Measurements from ENCODE around the gene QSOX2. TPM values are rescaled to one million over a fixed set of nuclear protein-coding genes. Genes with fewer than 3 reads are reported as not detected.

QSOX2 gene
- total and polyA plus RNA-seq, 2 experiments from 2014 or later = 9.2 to 29.2 TPM

GRCh38 chr9:136275655-136276429 is 30.2 kb upstream of the QSOX2 start:
- Histone ChIP-seq H3K4me1 (ENCODE audit: insufficient read depth) (no peaks in the 10 kb centered on the region), H4K20me1 (replicated peaks; ENCODE audit: insufficient read depth) (no peaks in the 10 kb centered on the region), H3K36me3 (ENCODE audit: insufficient read depth) (no peaks in the 10 kb centered on the region), H3F3A (replicated peaks; ENCODE audit: low read depth) (no peaks in the 10 kb centered on the region), H3K27ac (ENCODE audit: low read depth) (no peak overlapping the region), H3K9me2 (ENCODE audit: insufficient read depth) (no peaks in the 10 kb centered on the region), H3K4me2 (no peak overlapping the region), H2AFZ (no peak overlapping the region), H3K27me3 (ENCODE audit: insufficient read depth) (no peaks in the 10 kb centered on the region), H3K4me3 (no peak overlapping the region), H3K79me2 (replicated peaks; ENCODE audit: insufficient read depth) (no peaks in the 10 kb centered on the region)
- Mint-ChIP-seq H3K9me3 (peaks cover 3% of the 10 kb centered on the region; the same call in 1 of the 3 replicates), H3K27me3 (ENCODE audit: insufficient read depth, low read depth, poor library complexity) (peaks cover 5% of the 10 kb centered on the region), H3K27ac (no peak overlapping the region; the same call in 1 of the 2 replicates), H3K4me1 (no peaks in the 10 kb centered on the region; the same call in 2 of the 3 replicates), H3K4me3 (no peak overlapping the region), H3K36me3 (ENCODE audit: low read depth) (no peaks in the 10 kb centered on the region)
- DNase-seq (ENCODE audit: low spot score) = peak; percentile 46
- TF ChIP-seq JUNB (IDR thresholded peaks at IDR 0.05; ENCODE audit: unreplicated experiment) = no peak
- TF ChIP-seq STAT1 (IDR thresholded peaks at IDR 0.05; ENCODE audit: unreplicated experiment) = no peak
- no peak for TF ChIP-seq POLR2AphosphoS5 (IDR thresholded peaks at IDR 0.05; ENCODE audit: low read depth)
- ATAC-seq = peak; percentile 83

DNA sequence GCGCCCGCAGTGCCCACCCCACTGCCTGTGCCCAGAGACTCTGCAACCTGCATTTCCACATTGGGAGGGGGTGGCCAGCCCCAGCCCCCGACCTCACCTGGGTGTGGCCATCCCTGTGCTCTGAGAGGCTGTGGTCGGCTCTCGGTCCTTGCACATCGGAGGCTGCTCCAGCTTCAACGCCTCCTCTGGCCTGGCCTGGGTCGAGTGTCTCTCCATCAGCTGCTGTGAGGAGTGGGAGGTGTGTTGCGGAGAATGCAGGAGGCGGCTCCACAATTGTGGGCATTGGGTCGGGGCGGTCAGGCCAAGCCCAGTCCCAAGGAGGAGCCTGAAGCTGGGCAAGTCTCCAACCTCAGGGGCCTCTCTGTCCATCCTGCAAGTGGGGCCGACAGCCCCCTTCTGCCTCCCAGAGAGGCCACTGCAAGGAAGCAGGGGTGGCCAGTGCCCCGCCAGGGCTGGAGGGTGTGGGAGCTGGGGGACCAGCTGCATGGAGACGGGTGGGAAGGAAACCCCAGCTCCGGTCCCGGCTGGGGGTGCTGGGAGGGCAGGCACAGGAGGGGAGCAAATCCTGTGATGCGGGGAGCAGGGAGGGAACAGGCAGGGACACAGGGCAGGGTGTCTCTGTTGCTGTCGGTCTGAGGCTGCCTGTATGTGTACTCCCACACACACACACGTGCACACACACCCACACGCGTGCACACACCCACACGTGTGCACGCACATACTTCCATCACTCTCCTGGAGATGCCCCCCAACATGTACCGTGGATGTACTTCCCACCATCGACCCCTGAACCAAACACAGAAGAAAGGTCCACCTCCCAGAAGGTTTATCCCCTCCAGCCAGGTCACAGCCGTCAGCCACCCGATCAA is 29.4 kb upstream of the QSOX2 start:
- ATAC-seq = no peak
- H2AFZ ChIP-seq = no peak overlapping the region
- peaks cover 5% of the 10 kb centered on the region for H3K27me3 Mint-ChIP-seq (ENCODE audit: insufficient read depth, low read depth, poor library complexity)
- TF ChIP-seq STAT1 (IDR thresholded peaks at IDR 0.05; ENCODE audit: unreplicated experiment) = no peak
- TF ChIP-seq ETS1 (IDR thresholded peaks at IDR 0.05) = no peak
- TF ChIP-seq, protein P1, sequence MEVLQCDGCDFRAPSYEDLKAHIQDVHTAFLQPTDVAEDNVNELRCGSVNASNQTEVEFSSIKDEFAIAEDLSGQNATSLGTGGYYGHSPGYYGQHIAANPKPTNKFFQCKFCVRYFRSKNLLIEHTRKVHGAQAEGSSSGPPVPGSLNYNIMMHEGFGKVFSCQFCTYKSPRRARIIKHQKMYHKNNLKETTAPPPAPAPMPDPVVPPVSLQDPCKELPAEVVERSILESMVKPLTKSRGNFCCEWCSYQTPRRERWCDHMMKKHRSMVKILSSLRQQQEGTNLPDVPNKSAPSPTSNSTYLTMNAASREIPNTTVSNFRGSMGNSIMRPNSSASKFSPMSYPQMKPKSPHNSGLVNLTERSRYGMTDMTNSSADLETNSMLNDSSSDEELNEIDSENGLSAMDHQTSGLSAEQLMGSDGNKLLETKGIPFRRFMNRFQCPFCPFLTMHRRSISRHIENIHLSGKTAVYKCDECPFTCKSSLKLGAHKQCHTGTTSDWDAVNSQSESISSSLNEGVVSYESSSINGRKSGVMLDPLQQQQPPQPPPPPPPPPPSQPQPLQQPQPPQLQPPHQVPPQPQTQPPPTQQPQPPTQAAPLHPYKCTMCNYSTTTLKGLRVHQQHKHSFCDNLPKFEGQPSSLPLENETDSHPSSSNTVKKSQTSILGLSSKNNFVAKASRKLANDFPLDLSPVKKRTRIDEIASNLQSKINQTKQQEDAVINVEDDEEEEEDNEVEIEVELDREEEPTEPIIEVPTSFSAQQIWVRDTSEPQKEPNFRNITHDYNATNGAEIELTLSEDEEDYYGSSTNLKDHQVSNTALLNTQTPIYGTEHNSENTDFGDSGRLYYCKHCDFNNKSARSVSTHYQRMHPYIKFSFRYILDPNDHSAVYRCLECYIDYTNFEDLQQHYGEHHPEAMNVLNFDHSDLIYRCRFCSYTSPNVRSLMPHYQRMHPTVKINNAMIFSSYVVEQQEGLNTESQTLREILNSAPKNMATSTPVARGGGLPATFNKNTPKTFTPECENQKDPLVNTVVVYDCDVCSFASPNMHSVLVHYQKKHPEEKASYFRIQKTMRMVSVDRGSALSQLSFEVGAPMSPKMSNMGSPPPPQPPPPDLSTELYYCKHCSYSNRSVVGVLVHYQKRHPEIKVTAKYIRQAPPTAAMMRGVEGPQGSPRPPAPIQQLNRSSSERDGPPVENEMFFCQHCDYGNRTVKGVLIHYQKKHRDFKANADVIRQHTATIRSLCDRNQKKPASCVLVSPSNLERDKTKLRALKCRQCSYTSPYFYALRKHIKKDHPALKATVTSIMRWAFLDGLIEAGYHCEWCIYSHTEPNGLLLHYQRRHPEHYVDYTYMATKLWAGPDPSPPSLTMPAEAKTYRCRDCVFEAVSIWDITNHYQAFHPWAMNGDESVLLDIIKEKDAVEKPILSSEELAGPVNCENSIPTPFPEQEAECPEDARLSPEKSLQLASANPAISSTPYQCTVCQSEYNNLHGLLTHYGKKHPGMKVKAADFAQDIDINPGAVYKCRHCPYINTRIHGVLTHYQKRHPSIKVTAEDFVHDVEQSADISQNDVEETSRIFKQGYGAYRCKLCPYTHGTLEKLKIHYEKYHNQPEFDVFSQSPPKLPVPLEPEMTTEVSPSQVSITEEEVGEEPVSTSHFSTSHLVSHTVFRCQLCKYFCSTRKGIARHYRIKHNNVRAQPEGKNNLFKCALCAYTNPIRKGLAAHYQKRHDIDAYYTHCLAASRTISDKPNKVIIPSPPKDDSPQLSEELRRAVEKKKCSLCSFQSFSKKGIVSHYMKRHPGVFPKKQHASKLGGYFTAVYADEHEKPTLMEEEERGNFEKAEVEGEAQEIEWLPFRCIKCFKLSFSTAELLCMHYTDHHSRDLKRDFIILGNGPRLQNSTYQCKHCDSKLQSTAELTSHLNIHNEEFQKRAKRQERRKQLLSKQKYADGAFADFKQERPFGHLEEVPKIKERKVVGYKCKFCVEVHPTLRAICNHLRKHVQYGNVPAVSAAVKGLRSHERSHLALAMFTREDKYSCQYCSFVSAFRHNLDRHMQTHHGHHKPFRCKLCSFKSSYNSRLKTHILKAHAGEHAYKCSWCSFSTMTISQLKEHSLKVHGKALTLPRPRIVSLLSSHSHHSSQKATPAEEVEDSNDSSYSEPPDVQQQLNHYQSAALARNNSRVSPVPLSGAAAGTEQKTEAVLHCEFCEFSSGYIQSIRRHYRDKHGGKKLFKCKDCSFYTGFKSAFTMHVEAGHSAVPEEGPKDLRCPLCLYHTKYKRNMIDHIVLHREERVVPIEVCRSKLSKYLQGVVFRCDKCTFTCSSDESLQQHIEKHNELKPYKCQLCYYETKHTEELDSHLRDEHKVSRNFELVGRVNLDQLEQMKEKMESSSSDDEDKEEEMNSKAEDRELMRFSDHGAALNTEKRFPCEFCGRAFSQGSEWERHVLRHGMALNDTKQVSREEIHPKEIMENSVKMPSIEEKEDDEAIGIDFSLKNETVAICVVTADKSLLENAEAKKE (CRISPR knock-in tag; IDR thresholded peaks at IDR 0.05) = no peak
- no peak for TF ChIP-seq CREB1 (CRISPR knock-in tag; IDR thresholded peaks at IDR 0.05; ENCODE audit: low read depth)
- no peak for TF ChIP-seq NANOG (IDR thresholded peaks at IDR 0.05; ENCODE audit: borderline replicate concordance)
- no peak for TF ChIP-seq ZNF331 (CRISPR knock-in tag; IDR thresholded peaks at IDR 0.05; ENCODE audit: low read depth)
- TF ChIP-seq POLR2AphosphoS5 (IDR thresholded peaks at IDR 0.05; ENCODE audit: low read depth) = no peak
- TF ChIP-seq EZH2phosphoT487 (IDR thresholded peaks at IDR 0.05; ENCODE audit: unreplicated experiment) = no peak

More for the DNA sequence above, 29.4 kb upstream of the QSOX2 start:
- no peak for DNase-seq (ENCODE audit: low spot score)
- Histone ChIP-seq H3K9me2 (ENCODE audit: insufficient read depth) (no peaks in the 10 kb centered on the region), H3F3A (replicated peaks; ENCODE audit: low read depth) (no peaks in the 10 kb centered on the region), H3K4me1 (ENCODE audit: insufficient read depth) (no peaks in the 10 kb centered on the region), H3K4me2 (no peak overlapping the region), H3K27me3 (ENCODE audit: insufficient read depth) (no peaks in the 10 kb centered on the region), H4K20me1 (replicated peaks; ENCODE audit: insufficient read depth) (no peaks in the 10 kb centered on the region), H3K79me2 (replicated peaks; ENCODE audit: insufficient read depth) (no peaks in the 10 kb centered on the region), H3K27ac (ENCODE audit: low read depth) (no peak overlapping the region), H3K4me3 (no peak overlapping the region), H3K36me3 (ENCODE audit: insufficient read depth) (no peaks in the 10 kb centered on the region)
- no peak overlapping the region for H3K4me3 Mint-ChIP-seq
- H3K9me3 Mint-ChIP-seq = peaks cover 1% of the 10 kb centered on the region; the same call in 1 of the 3 replicates
- no peak overlapping the region; the same call in 1 of the 2 replicates for H3K27ac Mint-ChIP-seq
- H3K36me3 Mint-ChIP-seq (ENCODE audit: low read depth) = no peaks in the 10 kb centered on the region
- H3K4me1 Mint-ChIP-seq = peaks cover 1% of the 10 kb centered on the region; the same call in 2 of the 3 replicates
